Jurkat, Clone E6-1 (cell line): Measurements from ENCODE around the gene ACTC1. TPM values are rescaled to one million over a fixed set of nuclear protein-coding genes. Genes with fewer than 3 reads are reported as not detected.
"Not testable (repeated sequence)": the region's sequence is repeated elsewhere in the genome, so short reads cannot be mapped to it uniquely, and the experiment has no call there.

ENCODE experiments used
- DNase-seq: peaks from one replicate; pipeline ENCODE4 v3.0.0-alpha.2; 2011; ENCODE audit warnings: low read depth, low spot score
- H3K4me3 ChIP-seq: 2 replicates; pipeline ENCODE4 v1.5.1; 2011; ENCODE audit warnings: mild to moderate bottlenecking, low read length, control low read depth, moderate library complexity
- polyA plus RNA-seq: library from polyadenylated mRNA; unstranded; fragments of >200 nt; gene quantifications from one replicate; pipeline ENCODE4 v1.2.1, GENCODE V29; 2012; ENCODE audit warnings: missing spikeins; ENCODE audit not compliant: insufficient read length, insufficient read depth

Gene ACTC1
- not detected for polyA plus RNA-seq

- no peak for DNase-seq
- no peak within 1 kb of the TSS for H3K4me3 ChIP-seq
Measured at GRCh38 chr15:34795267-34796081, at the start of gene ACTC1. ACTC1 (minus strand) TSS chr15:34795549; CDS start chr15:34794808, 741 bp downstream.

GRCh38 chr15:34841262-34841725, 45.9 kb upstream of the ACTC1 start:
- no peak for DNase-seq

GRCh38 chr15:34838282-34838681, 42.9 kb upstream of the ACTC1 start:
- H3K4me3 ChIP-seq: no peak overlapping the region
- no peak for DNase-seq

More at GRCh38 chr15:34841262-34841725, 45.9 kb upstream of the ACTC1 start:
- H3K4me3 ChIP-seq: no peak overlapping the region

DNA sequence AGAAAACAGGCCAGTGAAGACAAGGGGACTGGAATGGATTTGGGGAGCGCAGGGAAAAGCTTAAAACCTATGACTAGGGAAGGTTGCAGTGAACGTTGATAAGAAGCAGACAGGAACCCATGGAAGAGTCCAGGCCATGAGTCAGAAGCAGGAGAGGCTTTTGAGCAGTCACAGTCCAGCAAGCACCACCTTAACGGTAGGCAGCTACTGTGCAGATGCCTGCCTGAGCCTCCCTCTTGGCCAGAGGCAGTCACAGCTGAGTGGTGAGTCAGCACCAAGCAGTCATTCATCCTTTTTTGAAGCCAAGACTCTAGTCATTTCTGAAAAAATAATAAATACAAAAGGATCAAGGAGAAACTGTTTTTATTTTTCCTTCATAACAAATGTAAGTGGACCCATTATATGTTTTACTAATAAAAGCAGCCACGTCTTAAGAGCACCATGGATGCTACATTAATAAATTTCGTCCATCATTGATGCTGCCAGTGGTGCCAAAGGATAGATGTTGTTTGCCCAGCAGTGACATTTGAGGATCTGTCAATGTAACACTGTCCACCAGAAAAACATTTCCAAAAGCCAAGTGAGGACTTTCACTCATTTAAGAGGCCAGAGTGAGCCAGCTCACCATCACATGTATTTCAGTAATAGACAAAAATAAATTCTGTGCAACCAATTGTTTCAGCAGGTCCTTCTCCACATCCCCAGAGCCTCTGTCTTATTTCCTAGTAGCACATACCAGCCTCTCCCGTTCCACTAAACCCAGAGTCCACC, 42.1 kb upstream of the ACTC1 start:
- DNase-seq: no peak
- H3K4me3 ChIP-seq: no peak overlapping the region

DNA sequence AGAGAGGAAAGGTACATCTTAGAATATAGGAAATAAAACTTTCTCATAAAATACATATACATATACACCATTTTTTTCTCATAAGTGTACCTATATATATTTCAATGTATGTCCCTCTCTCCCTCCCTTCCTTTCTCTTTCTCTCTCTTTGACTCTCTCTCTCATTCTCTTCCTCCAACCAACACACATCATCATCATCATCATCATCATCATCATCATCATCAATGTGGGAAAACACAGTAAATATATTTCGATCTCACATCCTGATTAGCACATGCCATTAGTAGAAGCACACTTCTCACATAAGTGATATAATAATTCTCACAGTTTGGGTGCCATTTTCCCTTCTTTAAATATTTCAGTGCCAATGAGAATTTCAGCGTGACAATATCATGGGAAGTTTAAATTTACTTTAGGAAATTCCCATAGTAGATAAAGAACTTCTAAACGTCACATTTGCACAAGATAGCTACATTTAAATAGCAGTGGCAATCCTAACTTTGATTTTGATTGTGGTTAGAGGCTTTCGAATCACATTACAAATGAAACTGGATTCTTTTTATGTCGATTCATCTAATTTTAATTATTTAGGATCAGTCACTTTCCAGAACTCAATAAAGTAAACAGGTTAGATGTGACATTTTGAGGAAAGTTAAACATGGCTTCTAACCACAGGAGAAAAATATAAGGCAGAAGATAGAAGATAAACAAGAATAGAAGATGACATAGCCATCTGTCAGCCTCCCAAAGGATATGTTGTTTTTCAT, 33.0 kb upstream of the ACTC1 start:
- no peak for DNase-seq
- H3K4me3 ChIP-seq: no peak overlapping the region

DNA sequence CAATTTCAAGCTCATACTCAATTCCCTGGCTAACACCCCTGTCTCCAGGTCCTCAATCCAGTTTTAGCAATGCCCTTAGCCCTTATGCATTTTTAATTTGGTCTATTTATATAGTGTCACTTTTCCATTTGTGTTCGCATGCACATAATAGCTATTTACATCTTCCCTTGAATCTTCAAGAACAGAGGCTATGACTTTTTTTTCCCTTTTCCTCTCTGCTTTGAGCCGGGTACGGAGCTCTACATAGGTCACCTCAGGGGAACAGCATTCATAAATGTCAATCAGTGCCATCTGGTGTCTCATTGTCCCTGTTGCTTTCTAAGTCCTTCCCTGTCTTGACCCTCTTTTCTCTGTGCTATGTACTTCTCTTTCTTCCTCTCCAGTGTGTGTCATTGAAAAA, 26.5 kb upstream of the ACTC1 start:
- DNase-seq: no peak

DNA sequence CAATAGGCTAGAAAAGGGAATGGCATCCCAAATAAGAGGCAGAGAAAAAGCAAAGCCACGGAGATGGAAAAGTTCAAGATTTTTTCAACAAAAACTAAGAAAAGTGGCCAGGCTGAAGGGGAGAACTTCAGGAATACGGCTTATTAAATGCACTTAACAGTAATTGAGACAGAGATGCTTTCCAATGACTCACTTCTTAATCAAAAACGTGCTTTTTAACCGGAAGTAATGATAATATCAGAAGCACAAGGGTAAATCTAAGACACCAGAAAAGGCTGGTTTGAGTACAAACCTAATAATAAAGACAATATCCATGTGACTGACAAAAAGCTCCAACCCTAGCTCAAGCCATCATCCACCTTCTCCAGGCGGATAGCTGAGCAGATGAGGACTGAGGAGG, 24.8 kb upstream of the ACTC1 start:
- no peak overlapping the region for H3K4me3 ChIP-seq
- no peak for DNase-seq

More for the DNA sequence above, 26.5 kb upstream of the ACTC1 start:
- H3K4me3 ChIP-seq: no peak overlapping the region

- no peak for DNase-seq
- H3K4me3 ChIP-seq: no peak overlapping the region
Measured at GRCh38 chr15:34818526-34818925, 23.2 kb upstream of the ACTC1 start.

GRCh38 chr15:34815836-34816235, 20.5 kb upstream of the ACTC1 start:
- no peak for DNase-seq
- no peak overlapping the region for H3K4me3 ChIP-seq

- H3K4me3 ChIP-seq: no peak overlapping the region
- no peak for DNase-seq
Measured at GRCh38 chr15:34813446-34814190, 18.3 kb upstream of the ACTC1 start.

- not testable (repeated sequence) for DNase-seq, H3K4me3 ChIP-seq
Measured at GRCh38 chr15:34812868-34813365, 17.6 kb upstream of the ACTC1 start.

DNA sequence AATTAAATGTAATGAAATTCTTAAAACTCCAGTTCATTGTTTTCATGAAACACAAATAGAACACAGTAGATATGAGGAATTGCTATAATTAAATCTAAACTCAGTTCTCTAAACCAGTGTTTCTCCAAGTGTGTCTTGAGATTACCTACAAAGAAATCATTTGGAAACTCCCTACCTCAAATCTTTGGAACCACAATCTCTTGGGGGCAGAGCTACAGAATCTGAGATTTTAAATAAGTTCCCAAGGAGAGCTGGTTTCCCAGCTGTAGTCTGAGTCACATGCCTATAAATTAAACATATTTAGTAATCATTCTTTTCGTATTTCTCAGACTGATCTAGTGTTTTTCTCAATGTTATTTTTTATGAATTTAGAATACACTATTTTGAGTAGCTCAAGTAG, 17.0 kb upstream of the ACTC1 start:
- H3K4me3 ChIP-seq: no peak overlapping the region
- DNase-seq: no peak

- H3K4me3 ChIP-seq: no peak overlapping the region
- DNase-seq: no peak
Measured at GRCh38 chr15:34810443-34811129, 15.2 kb upstream of the ACTC1 start.

DNA sequence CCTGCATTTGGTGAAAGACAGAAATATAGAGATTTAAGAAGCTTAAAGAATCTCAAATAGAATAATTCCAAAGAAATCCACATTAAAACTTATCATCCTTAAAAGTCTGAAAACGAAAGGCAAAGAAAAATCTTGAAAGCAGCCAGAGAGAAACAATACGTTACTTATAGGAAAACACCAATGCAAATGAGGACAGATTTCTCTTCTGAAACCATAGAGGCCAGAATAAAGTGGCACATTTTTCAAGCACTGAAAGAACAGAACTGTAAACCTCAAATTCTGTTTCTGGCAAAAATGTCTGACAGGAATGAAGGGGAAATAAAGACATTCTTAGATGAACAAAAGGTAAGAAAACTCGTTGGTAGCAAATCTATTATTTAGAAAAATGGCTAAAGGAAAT, 13.8 kb upstream of the ACTC1 start:
- no peak for DNase-seq
- H3K4me3 ChIP-seq: no peak overlapping the region

DNA sequence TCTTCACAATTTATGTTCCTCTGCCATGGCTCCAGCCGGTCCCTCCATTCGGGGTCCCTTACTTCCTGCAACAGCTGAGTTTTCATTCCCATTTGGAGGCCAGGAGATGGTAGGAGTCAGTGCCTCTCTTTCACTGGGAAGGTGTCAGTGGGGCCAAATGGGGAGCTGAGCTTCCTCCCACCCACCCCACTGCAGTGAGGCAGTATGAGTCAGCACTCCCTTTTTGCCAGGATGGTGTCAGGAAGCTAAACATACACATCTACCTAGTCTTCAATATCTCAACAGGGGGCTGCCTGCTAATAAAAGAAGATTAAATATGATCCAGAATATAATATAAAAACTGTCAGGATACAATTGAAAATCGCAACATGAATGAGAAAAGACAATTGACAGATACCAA, 12.7 kb upstream of the ACTC1 start:
- DNase-seq: no peak
- no peak overlapping the region for H3K4me3 ChIP-seq

DNA sequence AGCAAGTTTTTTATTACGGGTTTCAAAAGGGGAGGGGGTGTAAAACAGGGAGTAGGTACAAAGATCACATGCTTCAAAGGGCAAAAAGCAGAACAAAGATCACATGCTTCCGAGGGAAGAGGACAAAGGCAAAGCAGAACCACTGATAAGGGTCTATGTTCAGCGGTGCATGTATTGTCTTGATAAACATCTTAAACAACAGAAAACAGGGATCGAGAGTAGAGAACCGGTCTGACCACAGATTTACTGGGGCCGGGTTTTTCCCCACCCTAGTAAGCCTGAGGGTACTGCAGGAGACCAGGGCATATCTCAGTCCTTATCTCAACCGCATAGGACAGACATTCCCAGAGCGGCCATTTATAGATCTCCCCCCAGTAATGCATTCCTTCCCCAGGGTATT, 11.9 kb upstream of the ACTC1 start:
- DNase-seq, H3K4me3 ChIP-seq: not testable (repeated sequence)

GRCh38 chr15:34804776-34805175, 9.4 kb upstream of the ACTC1 start:
- no peak overlapping the region for H3K4me3 ChIP-seq
- DNase-seq: no peak

- no peak overlapping the region for H3K4me3 ChIP-seq
- no peak for DNase-seq
Measured at GRCh38 chr15:34804113-34804512, 8.8 kb upstream of the ACTC1 start.
